ENCODE measurements around the gene ATP10B.

DNA sequence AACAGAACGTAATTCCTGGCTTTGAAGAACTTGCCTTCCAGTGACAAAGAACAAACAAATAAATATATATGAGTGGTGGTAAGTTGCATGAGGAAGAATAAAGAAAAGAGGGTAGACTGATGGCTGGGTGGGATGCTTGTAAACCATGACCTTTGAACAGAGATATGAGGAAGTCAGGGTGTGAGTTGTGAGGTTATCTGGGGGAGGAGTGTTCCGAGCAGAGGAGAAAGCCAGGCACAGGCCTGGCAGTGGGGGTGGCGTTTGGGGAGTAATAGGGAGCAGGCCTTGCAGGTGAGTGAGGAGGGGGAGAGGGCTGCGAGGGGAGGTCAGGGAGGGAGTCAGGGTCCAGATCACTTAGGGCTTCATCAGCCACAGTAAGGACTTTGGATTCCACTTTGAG is 217.0 kb downstream of the ATP10B start:
- TF ChIP-seq POLR2A (IDR thresholded peaks at IDR 0.05; ENCODE audit: low read depth, low read length) = no peak
- TF ChIP-seq POLR2AphosphoS5 (IDR thresholded peaks at IDR 0.05; ENCODE audit: low read depth, low read length) = no peak
- no peak for TF ChIP-seq TAF1 (IDR thresholded peaks at IDR 0.05; ENCODE audit: borderline replicate concordance, low read depth, low read length)

Data from GM12892 (cell line).